K562 (cell line): ENCODE results near the gene CCL4L2. TPM values are rescaled to one million over a fixed set of nuclear protein-coding genes. Genes with fewer than 3 reads are reported as not detected.

ENCODE experiments used
- polyA plus RNA-seq, 8 experiments: library from polyadenylated mRNA; depleted of rRNA in 4 of 8; stranded (reverse) in 5 of 8; unstranded in 3 of 8; fragments of >200 nt; fragmentation: Nextera tagmentation in 2 of 8; fragmentation: Illumina TruSeq in 1 of 8; extraction: Ambion mirVana in 2 of 8; extraction: Trizol in 1 of 8; gene quantifications; 2 replicates each; pipeline versions ENCODE4 v1.2.1 to v1.2.3, GENCODE V29; 2011 to 2014; ENCODE audit warnings: inconsistent platforms in 1 of 8, missing spikeins in 1 of 8
- small RNA-seq: library from RNA; depleted of rRNA; stranded (forward); fragments of <200 nt; gene quantifications from one replicate; pipeline ENCODE3, GENCODE V24; 2014
- total RNA-seq, 7 experiments: library from RNA; depleted of rRNA in 6 of 7; stranded (reverse); fragments of >200 nt in 6 of 7; fragmentation: Illumina TruSeq in 2 of 7; extraction: Trizol in 2 of 7; gene quantifications; 2 replicates each; pipeline versions ENCODE4 v1.2.1 to v1.2.3, GENCODE V29; 2011 to 2021; ENCODE audit warnings: low replicate concordance in 1 of 7

CCL4L2 gene
- total and polyA plus RNA-seq, 9 of the 15 experiments (the other 6 are each of a cell fraction or from before 2014, with no cell fraction given), result 0.11 to 0.51 (median 0.38) TPM; not detected in 6

Small RNA genes within 50 kb of the gene (small RNA-seq; reads per million reads assigned to genes)
- gene AC243829.3, result not detected
- gene AC243829.6, result not detected

Other genes with a start within 250 kb of the CCL4L2 start
Only the 7 nearest of the 12 such genes appear.
- not detected in 2 replicates for gene CCL18, start 146.8 kb upstream of the CCL4L2 start, total RNA-seq (2014; rRNA removed)
- gene CCL18, start 146.8 kb upstream of the CCL4L2 start, total RNA-seq (2014; rRNA removed; fragmentation: Illumina TruSeq; extraction: Trizol), result not detected in 2 replicates
- gene CCL18, start 146.8 kb upstream of the CCL4L2 start, total RNA-seq (2015; rRNA removed; fragmentation: Illumina TruSeq; extraction: Trizol), result not detected in 2 replicates
- not detected in 2 replicates for gene CCL18, start 146.8 kb upstream of the CCL4L2 start, total RNA-seq (2021)
- not detected in 2 replicates for gene CCL18, start 146.8 kb upstream of the CCL4L2 start, polyA plus RNA-seq (2011; rRNA removed)
- gene CCL18, start 146.8 kb upstream of the CCL4L2 start, polyA plus RNA-seq (2014; fragmentation: Illumina TruSeq; extraction: Trizol), result not detected in 2 replicates
- gene CCL18, start 146.8 kb upstream of the CCL4L2 start, polyA plus RNA-seq (2014; fragmentation: Nextera tagmentation; extraction: Ambion mirVana), result not detected
- gene CCL18, start 146.8 kb upstream of the CCL4L2 start, polyA plus RNA-seq (2014; rRNA removed), result not detected in 2 replicates
- gene CCL3, start 120.9 kb upstream of the CCL4L2 start, total RNA-seq (2014; rRNA removed), result not detected in 2 replicates
- not detected in 2 replicates for gene CCL3, start 120.9 kb upstream of the CCL4L2 start, total RNA-seq (2014; rRNA removed; fragmentation: Illumina TruSeq; extraction: Trizol)
- not detected in 2 replicates for gene CCL3, start 120.9 kb upstream of the CCL4L2 start, total RNA-seq (2015; rRNA removed; fragmentation: Illumina TruSeq; extraction: Trizol)
- gene CCL3, start 120.9 kb upstream of the CCL4L2 start, total RNA-seq (2021), result 0.58 and 0.63 TPM in 2 replicates
- not detected in 2 replicates for gene CCL3, start 120.9 kb upstream of the CCL4L2 start, polyA plus RNA-seq (2011; rRNA removed)
- gene CCL3, start 120.9 kb upstream of the CCL4L2 start, polyA plus RNA-seq (2014; fragmentation: Illumina TruSeq; extraction: Trizol), result not detected in 2 replicates
- gene CCL3, start 120.9 kb upstream of the CCL4L2 start, polyA plus RNA-seq (2014; fragmentation: Nextera tagmentation; extraction: Ambion mirVana), result not detected
- gene CCL3, start 120.9 kb upstream of the CCL4L2 start, polyA plus RNA-seq (2014; rRNA removed), result not detected in 2 replicates
- gene CCL4, start 107.2 kb upstream of the CCL4L2 start, total RNA-seq (2014; rRNA removed), result not detected in 2 replicates
- gene CCL4, start 107.2 kb upstream of the CCL4L2 start, total RNA-seq (2014; rRNA removed; fragmentation: Illumina TruSeq; extraction: Trizol), result not detected in 2 replicates
- not detected in 2 replicates for gene CCL4, start 107.2 kb upstream of the CCL4L2 start, total RNA-seq (2015; rRNA removed; fragmentation: Illumina TruSeq; extraction: Trizol)
- 0.91 and 1.1 TPM in 2 replicates for gene CCL4, start 107.2 kb upstream of the CCL4L2 start, total RNA-seq (2021)
- not detected in 2 replicates for gene CCL4, start 107.2 kb upstream of the CCL4L2 start, polyA plus RNA-seq (2011; rRNA removed)
- gene CCL4, start 107.2 kb upstream of the CCL4L2 start, polyA plus RNA-seq (2014; fragmentation: Illumina TruSeq; extraction: Trizol), result not detected in 2 replicates
- gene CCL4, start 107.2 kb upstream of the CCL4L2 start, polyA plus RNA-seq (2014; fragmentation: Nextera tagmentation; extraction: Ambion mirVana), result not detected
- 0.13 TPM in 1 of 2 replicates, not detected in the other for gene CCL4, start 107.2 kb upstream of the CCL4L2 start, polyA plus RNA-seq (2014; rRNA removed)
- gene TBC1D3B, start 34.4 kb upstream of the CCL4L2 start, total RNA-seq (2014; rRNA removed), result not detected in 2 replicates
- gene TBC1D3B, start 34.4 kb upstream of the CCL4L2 start, total RNA-seq (2014; rRNA removed; fragmentation: Illumina TruSeq; extraction: Trizol), result not detected in 2 replicates
- gene TBC1D3B, start 34.4 kb upstream of the CCL4L2 start, total RNA-seq (2015; rRNA removed; fragmentation: Illumina TruSeq; extraction: Trizol), result 0.29 and 0.83 TPM in 2 replicates
- 0.51 and 0.60 TPM in 2 replicates for gene TBC1D3B, start 34.4 kb upstream of the CCL4L2 start, total RNA-seq (2021)
- gene TBC1D3B, start 34.4 kb upstream of the CCL4L2 start, polyA plus RNA-seq (2011; rRNA removed), result not detected in 2 replicates
- not detected in 2 replicates for gene TBC1D3B, start 34.4 kb upstream of the CCL4L2 start, polyA plus RNA-seq (2014; fragmentation: Illumina TruSeq; extraction: Trizol)
- gene TBC1D3B, start 34.4 kb upstream of the CCL4L2 start, polyA plus RNA-seq (2014; fragmentation: Nextera tagmentation; extraction: Ambion mirVana), result not detected
- gene TBC1D3B, start 34.4 kb upstream of the CCL4L2 start, polyA plus RNA-seq (2014; rRNA removed), result not detected in 2 replicates
- not detected in 2 replicates for gene CCL3L1, start 14.3 kb upstream of the CCL4L2 start, total RNA-seq (2014; rRNA removed)
- not detected in 2 replicates for gene CCL3L1, start 14.3 kb upstream of the CCL4L2 start, total RNA-seq (2014; rRNA removed; fragmentation: Illumina TruSeq; extraction: Trizol)
- 0.18 TPM in 1 of 2 replicates, not detected in the other for gene CCL3L1, start 14.3 kb upstream of the CCL4L2 start, total RNA-seq (2015; rRNA removed; fragmentation: Illumina TruSeq; extraction: Trizol)
- 0.25 and 0.31 TPM in 2 replicates for gene CCL3L1, start 14.3 kb upstream of the CCL4L2 start, total RNA-seq (2021)
- gene CCL3L1, start 14.3 kb upstream of the CCL4L2 start, polyA plus RNA-seq (2011; rRNA removed), result not detected in 2 replicates
- gene CCL3L1, start 14.3 kb upstream of the CCL4L2 start, polyA plus RNA-seq (2014; fragmentation: Illumina TruSeq; extraction: Trizol), result not detected in 2 replicates
- under 1 TPM in 1 of 2 experiments, not detected in 1; 0.10 TPM for gene CCL3L1, start 14.3 kb upstream of the CCL4L2 start, polyA plus RNA-seq (2014; fragmentation: Nextera tagmentation; extraction: Ambion mirVana)
- not detected in 2 replicates for gene CCL3L1, start 14.3 kb upstream of the CCL4L2 start, polyA plus RNA-seq (2014; rRNA removed)
- gene TBC1D3I, start 53.5 kb downstream of the CCL4L2 start, total RNA-seq (2014; rRNA removed), result not detected in 2 replicates
- not detected in 2 replicates for gene TBC1D3I, start 53.5 kb downstream of the CCL4L2 start, total RNA-seq (2014; rRNA removed; fragmentation: Illumina TruSeq; extraction: Trizol)
- gene TBC1D3I, start 53.5 kb downstream of the CCL4L2 start, total RNA-seq (2015; rRNA removed; fragmentation: Illumina TruSeq; extraction: Trizol), result not detected in 2 replicates
- gene TBC1D3I, start 53.5 kb downstream of the CCL4L2 start, total RNA-seq (2021), result 0.22 TPM in 1 of 2 replicates, not detected in the other
- not detected in 2 replicates for gene TBC1D3I, start 53.5 kb downstream of the CCL4L2 start, polyA plus RNA-seq (2011; rRNA removed)
- not detected in 2 replicates for gene TBC1D3I, start 53.5 kb downstream of the CCL4L2 start, polyA plus RNA-seq (2014; fragmentation: Illumina TruSeq; extraction: Trizol)
- not detected for gene TBC1D3I, start 53.5 kb downstream of the CCL4L2 start, polyA plus RNA-seq (2014; fragmentation: Nextera tagmentation; extraction: Ambion mirVana)
- 0.19 TPM in 1 of 2 replicates, not detected in the other for gene TBC1D3I, start 53.5 kb downstream of the CCL4L2 start, polyA plus RNA-seq (2014; rRNA removed)
- gene TBC1D3G, start 112.8 kb downstream of the CCL4L2 start, total RNA-seq (2014; rRNA removed), result not detected in 2 replicates
- not detected in 2 replicates for gene TBC1D3G, start 112.8 kb downstream of the CCL4L2 start, total RNA-seq (2014; rRNA removed; fragmentation: Illumina TruSeq; extraction: Trizol)
- gene TBC1D3G, start 112.8 kb downstream of the CCL4L2 start, total RNA-seq (2015; rRNA removed; fragmentation: Illumina TruSeq; extraction: Trizol), result not detected in 2 replicates
- gene TBC1D3G, start 112.8 kb downstream of the CCL4L2 start, total RNA-seq (2021), result not detected in 2 replicates
- gene TBC1D3G, start 112.8 kb downstream of the CCL4L2 start, polyA plus RNA-seq (2011; rRNA removed), result not detected in 2 replicates
- gene TBC1D3G, start 112.8 kb downstream of the CCL4L2 start, polyA plus RNA-seq (2014; fragmentation: Illumina TruSeq; extraction: Trizol), result not detected in 2 replicates
- not detected for gene TBC1D3G, start 112.8 kb downstream of the CCL4L2 start, polyA plus RNA-seq (2014; fragmentation: Nextera tagmentation; extraction: Ambion mirVana)
- not detected in 2 replicates for gene TBC1D3G, start 112.8 kb downstream of the CCL4L2 start, polyA plus RNA-seq (2014; rRNA removed)